CD4-positive, alpha-beta T cell treated with Interleukin-17A for 1 hour (primary cell): ENCODE data around the gene RCN2.
"Not testable (repeated sequence)": the region's sequence is repeated elsewhere in the genome, so short reads cannot be mapped to it uniquely, and the experiment has no call there.

Experiments
- DNase-seq: peaks from one replicate; pipeline ENCODE4 v3.0.0-alpha.2; 2020

The RCN2 gene, protein sequence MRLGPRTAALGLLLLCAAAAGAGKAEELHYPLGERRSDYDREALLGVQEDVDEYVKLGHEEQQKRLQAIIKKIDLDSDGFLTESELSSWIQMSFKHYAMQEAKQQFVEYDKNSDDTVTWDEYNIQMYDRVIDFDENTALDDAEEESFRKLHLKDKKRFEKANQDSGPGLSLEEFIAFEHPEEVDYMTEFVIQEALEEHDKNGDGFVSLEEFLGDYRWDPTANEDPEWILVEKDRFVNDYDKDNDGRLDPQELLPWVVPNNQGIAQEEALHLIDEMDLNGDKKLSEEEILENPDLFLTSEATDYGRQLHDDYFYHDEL

DNA sequence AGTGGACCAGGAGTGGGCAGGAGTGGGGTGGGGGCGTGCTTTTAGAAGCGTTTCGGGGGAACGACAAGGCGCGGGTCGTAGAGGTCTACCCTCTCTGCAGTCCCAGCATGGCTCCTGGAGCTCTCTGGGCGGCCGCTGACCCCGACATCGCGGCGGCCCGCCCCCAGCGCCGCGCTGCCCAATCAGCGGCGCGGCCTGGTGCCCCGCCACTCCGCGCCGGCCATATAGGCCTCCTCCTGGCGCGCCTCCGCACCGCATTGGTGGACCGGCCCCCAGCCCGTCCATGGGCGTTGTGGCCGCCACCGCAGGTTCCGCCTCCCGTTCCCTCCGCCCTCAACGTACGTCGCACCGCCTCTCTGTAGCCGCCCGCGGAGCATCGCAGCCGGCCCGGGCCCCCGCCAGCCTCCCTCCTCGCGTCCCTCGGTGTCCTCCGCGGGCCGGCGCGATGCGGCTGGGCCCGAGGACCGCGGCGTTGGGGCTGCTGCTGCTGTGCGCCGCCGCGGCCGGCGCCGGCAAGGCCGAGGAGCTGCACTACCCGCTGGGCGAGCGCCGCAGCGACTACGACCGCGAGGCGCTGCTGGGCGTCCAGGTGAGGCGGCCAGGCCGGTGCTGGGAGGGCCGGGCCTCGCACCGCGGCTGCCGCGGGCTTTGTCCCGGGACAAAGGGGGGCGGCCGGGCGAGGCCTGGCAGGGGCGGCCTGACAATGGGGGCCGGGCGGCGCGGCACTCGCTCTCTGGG, at the start of gene RCN2:
RCN2 (plus strand) TSS at position 353 of the 738 bp plus-strand sequence; CDS start at position 446, 93 bp downstream.
- peak; percentile 93 for DNase-seq

DNA sequence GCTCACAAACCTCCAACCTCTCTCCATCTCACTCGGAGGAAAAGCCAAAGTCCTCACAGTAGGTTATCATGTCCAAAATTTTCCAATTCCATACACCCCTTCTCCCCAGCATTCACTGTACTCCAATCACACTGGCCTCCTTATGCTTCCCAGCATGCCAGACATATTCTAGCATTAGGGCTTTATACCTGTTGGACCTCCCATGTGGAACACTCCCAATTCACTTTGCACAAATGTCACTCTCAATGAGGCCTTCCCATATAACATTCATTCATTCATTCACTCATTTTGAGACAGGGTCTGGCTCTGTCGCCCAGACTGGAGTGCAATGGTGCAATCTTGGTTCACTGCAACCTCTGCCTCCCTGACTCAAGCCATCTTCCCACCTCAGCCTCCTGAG, 46.3 kb upstream of the RCN2 start:
- no peak for DNase-seq

DNA sequence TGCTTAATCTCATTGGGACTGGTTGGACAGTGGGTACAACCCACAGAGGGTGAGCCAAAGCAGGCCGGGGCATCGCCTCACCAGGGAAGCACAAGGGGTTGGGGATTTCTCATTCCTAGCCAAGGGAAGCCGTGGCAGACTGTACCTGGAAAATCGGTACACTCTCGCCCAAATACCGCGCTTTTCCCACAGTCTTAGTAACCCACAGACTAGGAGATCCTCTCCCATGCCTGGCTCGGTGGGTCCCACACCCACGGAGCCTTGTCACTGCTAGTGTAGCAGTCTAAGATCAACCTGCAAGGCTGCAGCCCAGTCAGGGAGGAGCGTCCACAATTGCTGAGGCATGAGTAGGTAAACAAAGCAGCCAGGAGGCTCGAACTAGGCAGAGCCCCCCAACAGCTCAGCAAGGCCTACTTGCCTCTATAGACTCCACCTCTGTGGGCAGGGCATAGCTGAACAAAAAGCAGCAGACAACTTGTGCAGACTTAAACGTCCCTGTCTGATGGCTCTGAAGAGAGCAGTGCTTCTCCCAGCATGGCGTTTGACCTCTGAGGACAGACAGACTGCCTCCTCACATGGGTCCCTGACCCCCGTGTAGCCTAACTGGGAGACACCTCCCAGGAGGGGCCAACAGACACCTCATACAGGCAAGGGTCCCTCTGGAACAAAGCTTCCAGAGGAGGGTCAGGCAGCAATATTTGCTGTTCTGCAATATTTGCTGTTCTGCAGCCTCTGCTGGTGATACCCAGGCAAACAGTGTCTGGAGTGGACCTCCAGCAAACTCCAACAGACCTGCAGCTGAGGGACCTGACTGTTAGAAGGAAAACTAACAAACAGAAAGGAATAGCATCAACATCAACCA, 44.0 kb upstream of the RCN2 start:
- not testable (repeated sequence) for DNase-seq

DNA sequence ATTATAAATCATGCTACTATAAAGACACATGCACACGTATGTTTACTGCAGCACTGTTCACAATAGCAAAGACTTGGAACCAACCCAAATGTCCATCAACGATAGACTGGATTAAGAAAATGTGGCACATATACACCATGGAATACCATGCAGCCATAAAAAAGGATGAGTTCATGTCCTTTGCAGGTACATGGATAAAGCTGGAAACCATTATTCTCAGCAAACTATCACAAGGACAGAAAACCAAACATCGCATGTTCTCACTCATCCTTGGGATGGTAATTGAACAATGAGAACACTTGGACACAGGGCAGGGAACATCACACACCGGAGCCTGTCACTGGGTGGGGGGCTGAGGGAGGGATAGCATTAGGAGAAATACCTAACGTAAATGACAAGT, 38.7 kb upstream of the RCN2 start:
- not testable (repeated sequence) for DNase-seq

DNA sequence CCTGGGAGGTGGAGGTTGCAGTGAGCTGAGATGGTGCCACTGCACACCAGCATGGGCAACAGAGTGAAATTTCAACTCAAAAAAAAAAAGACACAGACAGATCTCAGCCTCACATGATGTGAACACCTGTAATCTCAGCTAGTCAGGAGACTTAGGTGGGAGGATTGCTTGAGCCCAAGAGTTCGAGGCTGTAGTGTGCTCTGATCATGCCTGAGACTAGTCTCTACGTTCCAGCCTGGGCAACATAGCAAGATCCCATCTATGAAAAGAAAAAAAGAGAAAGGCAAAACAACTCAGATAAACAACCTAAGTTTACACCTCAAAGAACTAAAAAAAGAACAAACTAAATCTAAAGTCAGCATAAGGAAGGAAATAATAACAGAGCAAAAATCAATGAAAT, 37.4 kb upstream of the RCN2 start:
- DNase-seq, result no peak

DNA sequence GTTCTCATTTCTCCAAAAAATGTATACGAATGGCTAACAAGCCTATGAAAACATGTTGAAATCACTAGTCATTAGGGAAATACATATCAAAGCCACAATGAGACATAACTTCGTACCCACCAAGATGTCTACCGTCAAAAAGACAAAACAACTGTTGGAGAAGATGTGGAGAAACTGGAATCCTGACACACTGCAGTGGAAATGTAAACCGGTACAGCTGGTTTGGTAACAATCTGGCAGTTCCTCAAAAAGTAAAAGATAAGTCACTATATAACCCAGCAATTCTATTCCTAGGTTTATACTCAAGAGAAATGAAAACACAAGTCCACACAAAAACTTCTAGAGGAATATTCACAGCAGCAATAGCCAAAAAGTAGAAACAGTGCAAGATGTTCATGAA, 33.4 kb upstream of the RCN2 start:
- no peak for DNase-seq

DNA sequence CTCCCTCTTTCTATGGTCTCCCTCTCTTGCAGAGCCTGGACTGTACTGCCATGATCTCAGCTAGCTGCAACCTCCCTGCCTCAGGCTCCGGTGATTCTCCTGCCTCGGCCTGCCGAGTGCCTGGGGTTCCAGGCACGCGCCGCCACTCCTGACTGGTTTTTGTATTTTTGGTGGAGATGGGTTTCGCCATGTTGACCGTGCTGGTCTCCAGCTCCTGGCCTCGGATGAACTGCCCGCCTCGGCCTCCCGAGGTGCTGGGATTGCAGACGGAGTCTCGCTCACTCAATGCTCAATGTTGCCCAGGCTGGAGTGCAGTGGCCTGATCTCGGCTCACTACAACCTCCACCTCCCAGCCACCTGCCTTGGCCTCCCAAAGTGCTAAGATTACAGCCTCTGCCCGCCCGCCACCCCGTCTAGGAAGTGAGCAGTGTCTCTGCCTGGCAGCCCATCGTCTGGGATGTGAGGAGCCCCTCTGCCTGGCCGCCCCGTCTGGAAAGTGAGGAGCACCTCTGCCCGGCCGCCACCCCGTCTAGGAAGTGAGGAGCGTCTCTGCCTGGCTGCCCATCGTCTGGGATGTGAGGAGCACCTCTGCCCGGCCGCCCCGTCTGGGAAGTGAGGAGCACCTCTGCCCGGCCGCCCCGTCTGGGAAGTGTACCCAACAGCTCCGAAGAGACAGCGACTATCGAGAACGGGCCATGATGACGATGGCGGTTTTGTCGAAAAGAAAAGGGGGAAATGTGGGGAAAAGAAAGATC, 32.2 kb upstream of the RCN2 start:
- not testable (repeated sequence) for DNase-seq

DNA sequence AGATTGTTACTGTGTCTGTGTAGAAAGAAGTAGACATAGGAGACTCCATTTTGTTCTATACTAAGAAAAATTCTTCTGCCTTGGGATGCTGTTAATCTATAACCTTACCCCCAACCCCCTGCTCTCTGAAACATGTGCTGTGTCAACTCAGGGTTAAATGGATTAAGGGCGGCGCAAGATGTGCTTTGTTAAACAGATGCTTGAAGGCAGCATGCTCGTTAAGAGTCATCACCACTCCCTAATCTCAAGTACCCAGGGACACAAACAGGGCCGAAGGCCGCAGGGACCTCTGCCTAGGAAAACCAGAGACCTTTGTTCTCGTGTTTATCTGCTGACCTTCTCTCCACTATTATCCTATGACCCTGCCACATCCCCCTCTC, 31.6 kb upstream of the RCN2 start:
- not testable (repeated sequence) for DNase-seq

DNA sequence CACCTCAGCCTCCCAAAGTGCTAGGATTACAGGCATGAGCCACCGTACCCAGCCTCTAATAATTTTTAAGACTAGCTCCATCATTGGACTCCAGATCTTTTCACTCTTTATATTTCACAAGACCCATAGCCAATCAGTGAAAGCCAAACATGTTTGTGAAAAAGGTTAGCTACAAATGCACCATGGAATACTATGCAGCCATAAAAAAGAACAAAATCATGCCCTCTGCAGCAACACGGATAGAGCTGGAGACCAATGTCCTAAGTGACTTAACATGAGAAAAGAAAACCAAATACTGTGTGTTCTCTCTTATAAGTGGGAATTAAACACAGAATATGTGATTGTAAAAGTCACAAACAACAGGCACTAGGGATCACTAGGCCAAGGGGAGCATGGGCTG, 29.6 kb upstream of the RCN2 start:
- no peak for DNase-seq

DNA sequence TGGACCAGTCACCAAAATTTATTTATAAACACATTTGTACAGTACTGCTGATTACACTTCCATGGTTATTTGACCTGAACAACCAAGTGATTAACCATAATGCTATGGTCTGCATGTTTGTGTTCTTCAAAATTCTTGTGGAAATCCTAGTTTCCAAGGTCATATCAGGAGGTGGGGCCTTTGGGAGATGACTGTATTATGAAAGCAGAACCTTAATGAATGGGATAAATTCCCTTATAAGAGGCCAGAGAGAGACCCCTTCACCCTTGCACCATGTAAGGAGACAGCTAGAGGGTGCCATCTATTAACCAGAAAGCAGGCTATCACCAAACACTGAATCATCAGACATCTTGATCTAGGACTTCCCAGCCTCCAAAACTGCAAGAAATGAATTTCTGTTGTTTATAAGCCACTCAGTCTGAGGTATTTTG, 28.3 kb upstream of the RCN2 start:
- peak; percentile 51 for DNase-seq

DNA sequence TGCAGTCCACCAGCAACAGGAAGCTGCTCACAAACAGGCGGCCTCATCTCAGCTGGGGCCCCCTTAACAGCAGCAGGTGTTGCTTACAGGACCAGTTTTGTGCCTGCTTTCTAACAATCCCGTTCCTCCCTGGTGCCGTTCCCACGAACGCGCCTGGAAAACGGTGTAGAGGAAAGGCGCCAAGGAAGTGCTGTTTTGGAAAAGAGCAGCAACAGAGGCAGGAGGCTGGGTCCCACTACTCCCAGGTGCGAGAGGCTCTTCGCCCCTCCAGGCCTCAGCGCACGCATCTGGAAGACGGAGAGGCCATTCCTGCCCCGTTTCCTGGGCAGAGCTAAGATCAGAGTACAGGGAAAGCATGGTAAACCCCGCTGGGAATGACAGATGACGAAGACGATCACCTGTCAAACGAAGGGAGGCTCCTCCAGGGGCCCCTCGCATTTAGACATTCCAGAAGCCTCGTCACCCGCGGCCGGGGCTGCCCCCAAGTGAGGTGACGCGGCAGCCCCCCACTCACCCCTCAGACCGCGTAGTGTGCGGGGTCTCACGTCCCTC, 27.0 kb upstream of the RCN2 start:
- peak; percentile 10 for DNase-seq

DNA sequence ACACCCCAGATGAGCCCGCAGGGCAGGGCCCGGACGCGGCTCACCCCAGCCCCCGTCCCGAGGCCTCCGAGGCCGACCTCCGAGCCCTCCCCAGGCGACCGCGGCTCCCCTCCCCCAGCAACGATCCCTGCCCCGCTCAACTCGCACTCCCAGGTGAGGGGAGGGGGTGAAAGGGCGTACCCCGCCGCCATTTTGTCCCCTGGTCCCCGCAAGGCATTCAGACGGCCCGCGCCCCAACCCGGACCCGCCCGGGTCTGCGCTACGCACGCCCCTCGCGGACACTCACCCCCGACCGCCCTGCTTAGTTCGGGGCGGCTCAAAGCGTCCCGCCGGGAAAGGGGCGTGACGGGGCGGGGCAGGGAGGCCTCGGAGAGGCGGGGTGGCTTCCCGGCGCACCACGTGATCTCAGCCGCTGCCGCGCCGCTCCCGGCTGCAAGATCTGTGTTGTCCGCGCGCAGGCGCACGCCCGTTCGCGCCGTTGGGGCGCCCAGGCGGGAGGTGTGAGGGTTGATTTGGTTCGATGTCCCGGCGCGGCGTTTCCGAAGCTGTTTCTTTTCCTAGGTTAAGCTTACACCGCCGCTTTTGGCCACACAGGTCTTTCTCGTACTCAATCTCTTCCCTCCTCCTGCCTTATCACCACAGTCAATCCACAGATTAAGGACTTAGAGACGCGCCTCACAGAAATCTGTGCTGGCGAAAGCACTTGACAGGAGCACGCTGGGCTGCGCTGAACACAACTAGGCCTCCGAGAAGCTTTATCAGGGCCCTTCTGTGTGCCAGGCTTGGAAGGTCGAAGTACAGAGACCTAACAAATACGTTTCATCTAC, 26.3 kb upstream of the RCN2 start, which contains the start of gene SCAPER:
SCAPER (minus strand) TSS at position 328 of the 827 bp plus-strand sequence. CDS start 21,523 bp downstream, outside the sequence.
- peak; percentile 92 for DNase-seq

DNA sequence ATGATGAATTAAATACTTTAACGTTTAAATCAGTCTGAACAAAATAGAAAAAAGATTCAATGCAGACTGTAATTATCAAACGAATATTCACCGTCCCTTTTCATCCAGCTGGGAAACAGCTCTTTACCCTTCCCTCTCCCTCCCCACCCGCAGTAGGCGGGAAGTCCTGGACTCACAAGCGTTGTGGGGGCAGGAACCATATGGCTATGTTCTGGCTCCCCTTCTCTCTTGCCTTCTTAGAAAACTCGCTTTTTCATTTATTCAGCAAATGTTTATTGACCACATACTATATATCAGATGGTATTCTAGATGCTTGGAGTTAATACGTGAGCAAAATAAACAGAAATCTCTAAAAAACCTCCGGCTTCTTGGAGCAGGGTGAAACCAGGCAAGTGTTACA, 25.7 kb upstream of the RCN2 start:
- no peak for DNase-seq

DNA sequence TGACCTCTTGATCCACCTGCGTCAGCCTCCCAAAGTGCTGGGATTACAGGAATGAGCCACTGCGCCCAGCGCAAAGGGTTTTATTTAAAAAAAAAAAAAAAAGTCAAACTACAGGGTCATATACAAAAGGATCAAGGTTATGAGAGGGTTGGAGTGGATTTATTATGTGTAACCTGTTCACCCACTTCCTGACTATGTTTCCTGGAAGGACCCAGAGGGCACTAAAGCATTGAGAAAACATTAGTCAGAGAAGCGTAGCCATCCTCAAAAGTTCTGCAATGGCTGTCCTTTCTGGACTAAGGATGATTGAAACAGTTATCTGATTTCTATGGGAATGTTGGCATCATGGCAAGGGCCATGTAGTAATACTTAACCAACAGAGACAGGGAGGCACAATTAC, 19.1 kb upstream of the RCN2 start:
- DNase-seq, result no peak

DNA sequence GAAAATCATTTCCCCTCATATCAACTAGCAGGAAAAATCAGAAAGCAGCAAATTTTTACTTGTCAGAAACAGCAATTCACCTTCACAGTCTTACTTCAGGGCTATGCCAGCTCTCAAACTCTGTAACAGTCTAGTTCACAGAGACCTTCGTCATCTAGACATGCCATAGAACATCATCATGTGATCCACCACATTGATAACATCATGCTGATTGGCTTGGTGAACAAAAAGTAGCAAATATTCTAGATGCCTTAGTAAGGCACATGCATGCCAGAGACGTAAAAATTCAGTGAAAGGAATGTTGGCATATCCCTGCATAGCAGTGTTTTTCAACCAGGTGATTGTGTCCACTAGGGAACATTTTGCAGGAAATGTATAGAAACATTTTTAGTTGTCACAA, 17.8 kb upstream of the RCN2 start:
- no peak for DNase-seq

DNA sequence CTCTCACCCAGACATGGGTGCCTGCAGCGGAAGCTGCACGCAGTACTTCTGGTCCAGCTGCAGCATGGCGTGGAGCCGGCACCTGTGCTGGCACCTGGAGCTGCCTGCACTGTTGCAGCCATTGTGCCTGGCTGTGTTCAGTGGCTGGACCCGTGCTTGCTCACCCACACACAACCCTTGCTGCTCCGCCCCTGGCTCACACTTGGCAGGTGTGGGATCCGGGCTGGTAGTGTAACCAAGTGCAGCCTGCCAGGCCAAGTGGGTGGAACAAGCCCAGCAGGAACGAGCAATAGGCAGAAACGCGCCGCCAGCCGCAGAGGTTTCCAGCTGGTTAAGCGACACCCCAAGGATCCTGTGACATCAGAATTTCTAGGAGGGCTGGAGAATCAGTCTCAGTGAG, 15.2 kb upstream of the RCN2 start:
- DNase-seq, result no peak

DNA sequence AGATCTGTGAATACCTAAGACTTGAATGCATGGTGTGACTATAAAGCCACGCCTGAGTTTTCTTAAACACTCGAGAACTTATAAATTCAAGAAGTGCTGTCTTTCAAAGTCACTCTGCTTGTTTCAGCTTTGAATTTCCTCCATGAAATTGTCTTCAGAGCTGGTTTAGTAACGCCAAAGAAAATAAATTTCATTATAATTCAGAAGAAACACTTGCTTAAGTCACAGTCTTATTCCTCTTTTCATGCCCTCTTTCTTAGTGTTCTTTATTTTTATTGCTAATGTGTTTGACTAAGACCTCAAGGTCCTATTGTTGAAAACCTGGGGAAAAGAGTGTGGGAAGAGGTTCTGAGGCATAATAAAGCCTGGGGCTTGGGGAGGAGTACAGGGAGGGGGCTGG, 3.3 kb upstream of the RCN2 start:
- DNase-seq, result no peak

DNA sequence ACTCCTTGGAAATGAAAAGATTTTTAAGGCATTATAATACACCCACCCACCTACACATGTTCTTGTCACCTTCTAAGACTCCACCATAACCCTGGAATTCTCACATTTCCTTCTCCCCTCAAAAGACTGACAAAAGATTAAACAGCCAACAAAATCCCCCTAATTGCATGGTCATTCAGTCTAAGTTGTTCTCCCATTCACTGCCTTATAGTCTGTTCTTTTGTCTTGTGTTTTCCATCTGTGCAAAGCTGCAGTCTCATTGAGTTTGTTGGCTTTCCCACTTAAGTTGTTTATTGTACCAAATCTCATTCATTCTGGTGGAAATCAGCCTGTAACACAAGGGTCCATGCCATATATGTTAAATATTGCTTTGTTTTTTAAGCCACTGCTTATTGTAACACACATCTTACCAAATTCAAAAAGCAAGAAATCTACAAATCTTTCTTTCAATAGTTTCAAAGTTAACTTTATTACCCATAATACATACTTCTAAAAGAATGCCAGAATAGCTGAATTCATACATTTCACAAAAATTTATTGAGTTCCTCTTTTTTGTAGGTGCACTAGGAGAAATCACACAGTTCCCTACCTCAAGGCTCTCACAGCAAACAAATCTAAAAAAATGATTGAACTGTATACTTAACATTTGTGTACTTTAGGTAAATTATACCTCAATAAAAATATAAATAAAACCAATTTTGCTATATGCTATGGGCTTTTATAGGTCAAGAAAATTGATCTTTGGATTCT, 2.4 kb upstream of the RCN2 start:
- no peak for DNase-seq

DNA sequence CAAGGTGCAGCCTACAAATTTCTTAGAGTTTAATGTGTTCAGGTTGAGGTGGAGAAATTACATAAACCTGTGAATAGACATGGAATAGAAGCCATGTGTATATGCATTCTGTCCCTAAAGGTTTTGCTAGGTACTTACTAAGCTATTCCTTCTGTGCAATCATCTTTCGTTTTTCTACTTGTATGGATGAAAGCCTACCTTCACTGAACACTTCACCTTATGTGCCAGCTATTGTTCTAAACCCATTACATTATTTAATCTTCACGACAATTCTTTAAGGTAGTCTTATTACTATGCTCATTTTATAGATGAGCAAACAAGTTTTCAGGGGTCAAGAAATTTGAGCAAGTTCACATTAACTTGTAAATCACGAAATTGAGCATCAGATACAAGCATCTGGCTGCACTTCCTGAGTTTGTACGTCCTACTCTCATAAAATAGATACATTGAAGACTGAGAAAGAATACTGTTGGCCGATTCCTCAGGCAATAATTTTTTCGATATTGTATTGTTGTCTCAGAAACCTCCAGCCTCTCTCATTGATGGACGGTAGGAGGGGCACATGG, 635 bp upstream of the RCN2 start:
- no peak for DNase-seq
